HepG2 (cell line): Measurements from ENCODE around the gene PCYT2. TPM values are rescaled to one million over a fixed set of nuclear protein-coding genes. Genes with fewer than 3 reads are reported as not detected.

Source experiments
- ATAC-seq: fragments of 200-7000 bp; cut with Tn5 transposase; 3 replicates; pipeline ENCODE4 v1.9.1; 2020; ENCODE audit warnings: mild to moderate bottlenecking, moderate library complexity
- BruUV-seq: library from RNA; stranded (reverse); fragments of 400-500 nt; replicated peaks from 2 replicates; lab custom pipeline; 2021; lab: Mats Ljungman, UMichigan
- CTCF ChIA-PET: fragments of 300-600 bp; formaldehyde crosslinking; extraction: SDS; loops from one replicate; lab custom pipeline; 2021; ENCODE audit warnings: low total read pairs, inconsistent platforms, low intra/inter-chr PET ratio; lab: Yijun Ruan, JAX
- POLR2A ChIA-PET: fragments of 350-600 bp; sonication (Branson Sonifier 250); formaldehyde crosslinking; loops from one replicate; lab custom pipeline; 2020; ENCODE audit warnings: antibody characterized with exemption, inconsistent platforms; lab: Yijun Ruan, JAX
- DNase-seq: peaks from one replicate; pipeline ENCODE4 v3.0.0-alpha.2; 2015; ENCODE audit warnings: low spot score
- FAIRE-seq: peaks from 3 replicates; lab custom pipeline; 2011; peaks lifted over from hg19 to GRCh38; lab: Jason Lieb, UNC
- H2AFZ ChIP-seq: one replicate; pipeline ENCODE4 v1.6.1; 2011; ENCODE audit warnings: low read length, inconsistent platforms
- H3K27ac ChIP-seq: fragments of 300-600 bp; 3 replicates; pipeline ENCODE4 v1.8.0; 2011; ENCODE audit warnings: mixed run types, mild to moderate bottlenecking, mixed read lengths, low read length, inconsistent platforms; ENCODE audit not compliant: insufficient read depth; ENCODE audit errors: extremely low read length
- H3K27me3 ChIP-seq, 2 experiments: fragments of 200-600 bp in 1 of 2; 2 replicates in 1 of 2; 3 replicates in 1 of 2; pipeline versions ENCODE4 v1.6.0 to v1.8.0; 2011; ENCODE audit warnings: low read length in 2 of 2, mild to moderate bottlenecking in 2 of 2, moderate library complexity in 2 of 2, inconsistent platforms in 1 of 2; ENCODE audit not compliant: insufficient read depth in 2 of 2, control insufficient read depth in 1 of 2
- H3K36me3 ChIP-seq, 2 experiments: fragments of 200-600 bp in 1 of 2; replicated peaks in 1 of 2; 2 replicates in 1 of 2; 3 replicates in 1 of 2; pipeline versions ENCODE4 v1.5.1 to v1.8.0; 2011; ENCODE audit warnings: low read length in 2 of 2, inconsistent platforms in 1 of 2; ENCODE audit not compliant: insufficient read depth in 2 of 2, control insufficient read depth in 1 of 2
- H3K4me1 ChIP-seq: 2 replicates; pipeline ENCODE4 v1.5.1; 2012; ENCODE audit warnings: low read length, inconsistent platforms; ENCODE audit not compliant: insufficient read depth
- H3K4me2 ChIP-seq: 2 replicates; pipeline ENCODE4 v1.6.0; 2011; ENCODE audit warnings: low read depth, low read length, inconsistent platforms
- H3K4me3 ChIP-seq, 3 experiments: fragments of 200-600 bp in 1 of 3; sonication (generic), shearing (Covaris generic) in 1 of 3; replicated peaks in 1 of 3; 2 replicates each; pipeline ENCODE4 v1.5.1; 2011 to 2016; ENCODE audit warnings: low read length in 3 of 3, inconsistent platforms in 2 of 3, low read depth in 2 of 3, mild to moderate bottlenecking in 2 of 3, control low read depth in 1 of 3, mixed read lengths in 1 of 3; ENCODE audit not compliant: insufficient read depth in 1 of 3
- H3K79me2 ChIP-seq: one replicate; pipeline ENCODE4 v1.6.1; 2011; ENCODE audit warnings: low read length, inconsistent platforms; ENCODE audit not compliant: insufficient read depth
- H3K9ac ChIP-seq: 2 replicates; pipeline ENCODE4 v1.6.0; 2011; ENCODE audit warnings: mild to moderate bottlenecking, low read depth, low read length, inconsistent platforms; ENCODE audit not compliant: insufficient read depth
- H3K9me3 ChIP-seq: 2 replicates; pipeline ENCODE4 v1.5.1; 2012; ENCODE audit warnings: mild to moderate bottlenecking, low read length
- H4K20me1 ChIP-seq: 2 replicates; pipeline ENCODE4 v1.6.0; 2011; ENCODE audit warnings: inconsistent platforms, mild to moderate bottlenecking, low read length, moderate library complexity; ENCODE audit not compliant: insufficient read depth
- EP300 ChIP-seq, 3 experiments: sonication (generic) in 1 of 3; formaldehyde crosslinking in 1 of 3; IDR thresholded peaks; 2 replicates each; pipeline versions ENCODE4 v1.5.1 to v1.6.1; 2011 to 2020; ENCODE audit warnings: low read depth in 2 of 3, low read length in 2 of 3, borderline replicate concordance in 1 of 3, improper control_type of control experiment in 1 of 3, mild to moderate bottlenecking in 1 of 3, missing genetic modification reagents in 1 of 3, moderate library complexity in 1 of 3
- NONO ChIP-seq, 2 experiments: fragments of 450-650 bp in 1 of 2; sonication (generic) in 1 of 2; formaldehyde crosslinking in 1 of 2; IDR thresholded peaks in 1 of 2; conservative IDR thresholded peaks in 1 of 2; 2 replicates each; pipeline versions ENCODE4 v1.6.1 to v1.8.0; 2017 to 2022; ENCODE audit warnings: mild to moderate bottlenecking in 1 of 2, missing genetic modification reagents in 1 of 2, moderate library complexity in 1 of 2
- TSC22D2 ChIP-seq: sonication (generic); formaldehyde crosslinking; IDR thresholded peaks from 2 replicates; pipeline ENCODE4 v1.5.1; 2020; ENCODE audit warnings: missing genetic modification reagents, mild to moderate bottlenecking, borderline replicate concordance
- ZBTB20 ChIP-seq: sonication (generic); formaldehyde crosslinking; IDR thresholded peaks from 2 replicates; pipeline ENCODE4 v1.8.1; 2023; ENCODE audit warnings: missing genetic modification reagents, low read depth, mild to moderate bottlenecking, borderline replicate concordance
- ZBTB8A ChIP-seq: sonication (generic); formaldehyde crosslinking; IDR thresholded peaks from 2 replicates; pipeline ENCODE4 v1.4.0; 2020; ENCODE audit warnings: mild to moderate bottlenecking, low read depth, missing genetic modification reagents, borderline replicate concordance
- ZNF20 ChIP-seq: sonication (generic); formaldehyde crosslinking; IDR thresholded peaks from 2 replicates; pipeline ENCODE4 v1.4.0; 2020; ENCODE audit warnings: mild to moderate bottlenecking, moderate library complexity, missing genetic modification reagents
- ZNF251 ChIP-seq: sonication (generic); formaldehyde crosslinking; IDR thresholded peaks from 2 replicates; pipeline ENCODE4 v1.9.0; 2021; ENCODE audit warnings: mild to moderate bottlenecking, missing genetic modification reagents
- ZNF431 ChIP-seq: sonication (generic); formaldehyde crosslinking; IDR thresholded peaks from 2 replicates; pipeline ENCODE4 v1.9.0; 2022; ENCODE audit warnings: missing genetic modification reagents, low read depth, mild to moderate bottlenecking, borderline replicate concordance
- ZNF460 ChIP-seq: sonication (generic); formaldehyde crosslinking; IDR thresholded peaks from 2 replicates; pipeline ENCODE4 v1.5.1; 2020; ENCODE audit warnings: missing genetic modification reagents, mild to moderate bottlenecking, borderline replicate concordance
- WGBS: methylation state at CpG from one replicate; pipeline ENCODE4 v1.1.6; 2017; ENCODE audit warnings: low lambda C conversion rate; 5-methylcytosine and 5-hydroxymethylcytosine counted together
- in situ Hi-C: cut with HindIII; loops from 2 replicates; pipeline ENCODE4 v1.10.0; 2017; ENCODE audit warnings: low pct_unique_long_range_greater_than_20kb; ENCODE audit not compliant: extremely low pct_ligation_motif_present
- intact Hi-C: fragments of 100-400 bp; cut with micrococcal nuclease; formaldehyde crosslinking; loops from one replicate; pipeline ENCODE4 v1.10.0; 2022; ENCODE audit not compliant: unreplicated experiment
- polyA plus RNA-seq, 8 experiments: library from polyadenylated mRNA; depleted of rRNA in 3 of 8; stranded (reverse) in 7 of 8; unstranded in 1 of 8; fragments of >200 nt; fragmentation: Illumina TruSeq in 4 of 8; extraction: Trizol in 4 of 8; gene quantifications; 2 replicates each; pipeline versions ENCODE4 v1.2.1 to v1.2.3, GENCODE V29; 2011 to 2016; ENCODE audit warnings: low read depth in 4 of 8, missing spikeins in 1 of 8, mixed read lengths in 1 of 8; ENCODE audit not compliant: insufficient read depth in 1 of 8
- total RNA-seq, 5 experiments: library from RNA; depleted of rRNA; stranded (reverse); fragments of >200 nt; fragmentation: Illumina TruSeq; extraction: Trizol; gene quantifications; 2 replicates each; pipeline ENCODE4 v1.2.3, GENCODE V29; 2016; ENCODE audit warnings: low read depth in 1 of 5
- TF ChIP-seq, protein P1 (sequence below): IDR thresholded peaks from 2 replicates; pipeline ENCODE4 v1.6.1; 2016; ENCODE audit warnings: missing compliant biosample characterization, missing genetic modification reagents, borderline replicate concordance
- TF ChIP-seq, protein P2 (sequence below): sonication (generic); formaldehyde crosslinking; IDR thresholded peaks from 2 replicates; pipeline ENCODE4 v1.4.0; 2020; ENCODE audit warnings: missing genetic modification reagents, borderline replicate concordance
- TF ChIP-seq, protein P3 (sequence below): sonication (generic); formaldehyde crosslinking; IDR thresholded peaks from 2 replicates; pipeline ENCODE4 v1.4.0; 2020; ENCODE audit warnings: missing genetic modification reagents

The PCYT2 gene
- total and polyA plus RNA-seq, 2 of the 13 experiments (the other 11 are each of a cell fraction or from before 2014, with no cell fraction given): 147 to 297 TPM

DNA sequence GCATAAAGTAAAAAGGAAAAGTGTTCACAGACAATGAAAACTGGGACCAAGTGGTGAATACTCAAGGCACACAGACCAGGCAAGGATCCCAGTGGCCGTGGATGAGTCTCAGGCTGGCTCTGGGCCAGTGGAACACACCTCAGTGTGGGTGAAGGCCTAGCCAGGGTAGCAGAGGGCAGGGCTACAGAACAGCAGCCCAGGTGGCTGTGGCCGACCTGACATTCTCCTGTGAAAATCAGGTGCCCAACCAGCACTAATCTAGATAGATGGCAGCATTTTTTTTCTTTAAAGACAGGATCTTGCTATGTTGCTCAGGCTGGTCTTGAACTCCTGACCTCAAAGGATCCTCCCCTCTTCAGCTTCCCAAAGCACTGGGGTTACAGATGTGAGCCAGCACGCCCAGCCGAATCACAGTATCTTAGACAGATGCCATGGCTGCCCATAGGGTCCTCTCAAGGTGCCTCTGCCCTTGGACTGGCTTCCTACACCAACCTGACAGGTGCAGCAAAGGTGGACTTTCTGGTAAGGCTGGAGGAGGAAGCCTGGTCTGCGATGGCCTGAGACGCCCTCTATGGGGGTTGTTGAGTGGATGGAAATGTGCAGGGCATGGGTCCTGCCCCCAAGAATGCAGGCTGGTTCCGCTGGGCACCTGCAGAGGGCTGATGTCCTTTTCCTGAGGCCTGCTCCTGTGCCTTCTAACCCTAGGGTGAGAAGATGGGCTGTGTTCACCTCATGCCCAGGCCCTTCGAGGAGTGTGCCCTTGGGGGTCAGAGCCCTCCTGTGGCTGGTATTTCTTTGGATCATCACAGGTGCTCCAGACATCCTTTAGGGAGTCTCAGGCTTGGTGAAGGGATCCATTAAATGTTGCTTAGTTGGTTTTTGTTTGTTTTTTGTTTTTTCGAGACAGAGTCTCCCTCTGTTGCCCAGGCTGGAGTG is 47.1 kb downstream of the PCYT2 start:
- H3K27me3 ChIP-seq: no peaks in the 10 kb centered on the region; a peak in 1 of 5 replicates
- peak overlapping the region; percentile 5 for H3K27ac ChIP-seq
- H3K36me3 ChIP-seq: peaks cover 15 to 36% of the 10 kb centered on the region in 2 experiments
- FAIRE-seq (no peak), DNase-seq (no peak), ATAC-seq (no peak)
- in situ Hi-C loops: no loop called here
- H3K4me1 ChIP-seq: peaks cover 77% of the 10 kb centered on the region
- no TSS peak for BruUV-seq
- peak overlapping the region; percentile 78 for H3K4me2 ChIP-seq
- H3K4me3 ChIP-seq: no peak overlapping the region
- intact Hi-C loops: loop anchor here (5.0 kb wide), 1 partner anchor 42 kb away; no protein-coding TSS in a partner anchor
- H3K9me3 ChIP-seq: no peaks in the 10 kb centered on the region
- ChIA-PET CTCF (no interaction called here), POLR2A (interaction anchor here (0.5 to 3.7 kb wide), 9 partner anchors 9 to 1185 kb away, joined by 3 to 21 read pairs (median 4); partner anchors contain the start of genes DCXR and MCRIP1)
- no peak overlapping the region for H2AFZ ChIP-seq
- H3K9ac ChIP-seq: 0 out of 2 replicates have a peak overlapping the region, but pooled peaks have one; percentile 39
- 96% methylated on average over 8 of the region's 9 CpGs for WGBS
- H3K79me2 ChIP-seq: peaks cover 47% of the 10 kb centered on the region
- peaks cover 51% of the 10 kb centered on the region for H4K20me1 ChIP-seq
- no peak for TF ChIP-seq ZNF20 (CRISPR knock-in tag)
- no peak for TF ChIP-seq EP300 (IDR thresholded peaks at IDR 0.05; ENCODE audit: low read depth in 2 of 2, low read length in 2 of 2)
- TF ChIP-seq EP300 (CRISPR knock-in tag; IDR thresholded peaks at IDR 0.05; ENCODE audit: borderline replicate concordance): 0 out of 2 replicates have a peak, but pooled peaks have one; percentile 13
- TF ChIP-seq ZBTB20 (CRISPR knock-in tag): no peak
- TF ChIP-seq, protein P1, sequence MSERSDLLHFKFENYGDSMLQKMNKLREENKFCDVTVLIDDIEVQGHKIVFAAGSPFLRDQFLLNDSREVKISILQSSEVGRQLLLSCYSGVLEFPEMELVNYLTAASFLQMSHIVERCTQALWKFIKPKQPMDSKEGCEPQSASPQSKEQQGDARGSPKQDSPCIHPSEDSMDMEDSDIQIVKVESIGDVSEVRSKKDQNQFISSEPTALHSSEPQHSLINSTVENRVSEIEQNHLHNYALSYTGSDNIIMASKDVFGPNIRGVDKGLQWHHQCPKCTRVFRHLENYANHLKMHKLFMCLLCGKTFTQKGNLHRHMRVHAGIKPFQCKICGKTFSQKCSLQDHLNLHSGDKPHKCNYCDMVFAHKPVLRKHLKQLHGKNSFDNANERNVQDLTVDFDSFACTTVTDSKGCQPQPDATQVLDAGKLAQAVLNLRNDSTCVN (CRISPR knock-in tag): no peak
- TF ChIP-seq, protein P2, sequence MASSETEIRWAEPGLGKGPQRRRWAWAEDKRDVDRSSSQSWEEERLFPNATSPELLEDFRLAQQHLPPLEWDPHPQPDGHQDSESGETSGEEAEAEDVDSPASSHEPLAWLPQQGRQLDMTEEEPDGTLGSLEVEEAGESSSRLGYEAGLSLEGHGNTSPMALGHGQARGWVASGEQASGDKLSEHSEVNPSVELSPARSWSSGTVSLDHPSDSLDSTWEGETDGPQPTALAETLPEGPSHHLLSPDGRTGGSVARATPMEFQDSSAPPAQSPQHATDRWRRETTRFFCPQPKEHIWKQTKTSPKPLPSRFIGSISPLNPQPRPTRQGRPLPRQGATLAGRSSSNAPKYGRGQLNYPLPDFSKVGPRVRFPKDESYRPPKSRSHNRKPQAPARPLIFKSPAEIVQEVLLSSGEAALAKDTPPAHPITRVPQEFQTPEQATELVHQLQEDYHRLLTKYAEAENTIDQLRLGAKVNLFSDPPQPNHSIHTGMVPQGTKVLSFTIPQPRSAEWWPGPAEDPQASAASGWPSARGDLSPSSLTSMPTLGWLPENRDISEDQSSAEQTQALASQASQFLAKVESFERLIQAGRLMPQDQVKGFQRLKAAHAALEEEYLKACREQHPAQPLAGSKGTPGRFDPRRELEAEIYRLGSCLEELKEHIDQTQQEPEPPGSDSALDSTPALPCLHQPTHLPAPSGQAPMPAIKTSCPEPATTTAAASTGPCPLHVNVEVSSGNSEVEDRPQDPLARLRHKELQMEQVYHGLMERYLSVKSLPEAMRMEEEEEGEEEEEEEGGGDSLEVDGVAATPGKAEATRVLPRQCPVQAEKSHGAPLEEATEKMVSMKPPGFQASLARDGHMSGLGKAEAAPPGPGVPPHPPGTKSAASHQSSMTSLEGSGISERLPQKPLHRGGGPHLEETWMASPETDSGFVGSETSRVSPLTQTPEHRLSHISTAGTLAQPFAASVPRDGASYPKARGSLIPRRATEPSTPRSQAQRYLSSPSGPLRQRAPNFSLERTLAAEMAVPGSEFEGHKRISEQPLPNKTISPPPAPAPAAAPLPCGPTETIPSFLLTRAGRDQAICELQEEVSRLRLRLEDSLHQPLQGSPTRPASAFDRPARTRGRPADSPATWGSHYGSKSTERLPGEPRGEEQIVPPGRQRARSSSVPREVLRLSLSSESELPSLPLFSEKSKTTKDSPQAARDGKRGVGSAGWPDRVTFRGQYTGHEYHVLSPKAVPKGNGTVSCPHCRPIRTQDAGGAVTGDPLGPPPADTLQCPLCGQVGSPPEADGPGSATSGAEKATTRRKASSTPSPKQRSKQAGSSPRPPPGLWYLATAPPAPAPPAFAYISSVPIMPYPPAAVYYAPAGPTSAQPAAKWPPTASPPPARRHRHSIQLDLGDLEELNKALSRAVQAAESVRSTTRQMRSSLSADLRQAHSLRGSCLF (CRISPR knock-in tag): no peak
- no peak for TF ChIP-seq ZBTB8A
- no peak for TF ChIP-seq ZNF460 (CRISPR knock-in tag)
- 0 out of 2 replicates have a peak, but pooled peaks have one; percentile 31 for TF ChIP-seq TSC22D2 (CRISPR knock-in tag)
- TF ChIP-seq ZNF251 (CRISPR knock-in tag): no peak
- no peak for TF ChIP-seq NONO (IDR thresholded peaks at IDR 0.05)
- TF ChIP-seq NONO (CRISPR knock-in tag; conservative IDR thresholded peaks at IDR 0.05): peak; percentile 48; the same call in 1 of the 2 replicates
- TF ChIP-seq ZNF431 (CRISPR knock-in tag): no peak
- TF ChIP-seq, protein P3, sequence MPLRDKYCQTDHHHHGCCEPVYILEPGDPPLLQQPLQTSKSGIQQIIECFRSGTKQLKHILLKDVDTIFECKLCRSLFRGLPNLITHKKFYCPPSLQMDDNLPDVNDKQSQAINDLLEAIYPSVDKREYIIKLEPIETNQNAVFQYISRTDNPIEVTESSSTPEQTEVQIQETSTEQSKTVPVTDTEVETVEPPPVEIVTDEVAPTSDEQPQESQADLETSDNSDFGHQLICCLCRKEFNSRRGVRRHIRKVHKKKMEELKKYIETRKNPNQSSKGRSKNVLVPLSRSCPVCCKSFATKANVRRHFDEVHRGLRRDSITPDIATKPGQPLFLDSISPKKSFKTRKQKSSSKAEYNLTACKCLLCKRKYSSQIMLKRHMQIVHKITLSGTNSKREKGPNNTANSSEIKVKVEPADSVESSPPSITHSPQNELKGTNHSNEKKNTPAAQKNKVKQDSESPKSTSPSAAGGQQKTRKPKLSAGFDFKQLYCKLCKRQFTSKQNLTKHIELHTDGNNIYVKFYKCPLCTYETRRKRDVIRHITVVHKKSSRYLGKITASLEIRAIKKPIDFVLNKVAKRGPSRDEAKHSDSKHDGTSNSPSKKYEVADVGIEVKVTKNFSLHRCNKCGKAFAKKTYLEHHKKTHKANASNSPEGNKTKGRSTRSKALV: no peak
